ENCODE measurements around the gene EDAR.

The EDAR gene

DNA sequence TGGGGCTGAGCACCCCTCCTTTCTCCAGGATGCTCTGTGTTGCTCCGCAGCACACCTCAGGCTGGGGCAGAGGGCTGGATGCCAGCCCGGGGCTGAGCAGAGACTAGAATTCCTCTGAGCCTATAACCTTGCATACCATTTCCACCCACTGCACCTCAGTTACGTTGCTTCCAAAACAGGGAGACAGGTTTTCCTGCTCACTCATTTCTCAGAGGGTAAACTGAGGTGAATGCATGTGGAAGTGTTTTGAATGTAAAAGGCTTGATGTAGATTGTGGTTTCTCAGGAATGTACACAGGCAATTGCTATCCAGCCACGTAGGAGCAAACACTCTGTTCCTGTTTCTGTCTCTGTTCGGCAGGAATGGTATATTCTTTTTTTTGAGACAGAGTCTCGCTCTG is 45.3 kb downstream of the EDAR start:
- TF ChIP-seq TAF1 (IDR thresholded peaks at IDR 0.05; ENCODE audit: borderline replicate concordance, insufficient read depth, low read length) (no peak), SIN3A (IDR thresholded peaks at IDR 0.05; ENCODE audit: borderline replicate concordance, insufficient read depth, low read length) (no peak), POLR2AphosphoS5 (IDR thresholded peaks at IDR 0.05; ENCODE audit: low read depth, low read length) (no peak), FOXP2 (optimal IDR thresholded peaks at IDR 0.05; ENCODE audit: borderline replicate concordance, extremely low read depth, extremely low read length, insufficient read depth) (no peak)
- TF ChIP-seq, protein P1, sequence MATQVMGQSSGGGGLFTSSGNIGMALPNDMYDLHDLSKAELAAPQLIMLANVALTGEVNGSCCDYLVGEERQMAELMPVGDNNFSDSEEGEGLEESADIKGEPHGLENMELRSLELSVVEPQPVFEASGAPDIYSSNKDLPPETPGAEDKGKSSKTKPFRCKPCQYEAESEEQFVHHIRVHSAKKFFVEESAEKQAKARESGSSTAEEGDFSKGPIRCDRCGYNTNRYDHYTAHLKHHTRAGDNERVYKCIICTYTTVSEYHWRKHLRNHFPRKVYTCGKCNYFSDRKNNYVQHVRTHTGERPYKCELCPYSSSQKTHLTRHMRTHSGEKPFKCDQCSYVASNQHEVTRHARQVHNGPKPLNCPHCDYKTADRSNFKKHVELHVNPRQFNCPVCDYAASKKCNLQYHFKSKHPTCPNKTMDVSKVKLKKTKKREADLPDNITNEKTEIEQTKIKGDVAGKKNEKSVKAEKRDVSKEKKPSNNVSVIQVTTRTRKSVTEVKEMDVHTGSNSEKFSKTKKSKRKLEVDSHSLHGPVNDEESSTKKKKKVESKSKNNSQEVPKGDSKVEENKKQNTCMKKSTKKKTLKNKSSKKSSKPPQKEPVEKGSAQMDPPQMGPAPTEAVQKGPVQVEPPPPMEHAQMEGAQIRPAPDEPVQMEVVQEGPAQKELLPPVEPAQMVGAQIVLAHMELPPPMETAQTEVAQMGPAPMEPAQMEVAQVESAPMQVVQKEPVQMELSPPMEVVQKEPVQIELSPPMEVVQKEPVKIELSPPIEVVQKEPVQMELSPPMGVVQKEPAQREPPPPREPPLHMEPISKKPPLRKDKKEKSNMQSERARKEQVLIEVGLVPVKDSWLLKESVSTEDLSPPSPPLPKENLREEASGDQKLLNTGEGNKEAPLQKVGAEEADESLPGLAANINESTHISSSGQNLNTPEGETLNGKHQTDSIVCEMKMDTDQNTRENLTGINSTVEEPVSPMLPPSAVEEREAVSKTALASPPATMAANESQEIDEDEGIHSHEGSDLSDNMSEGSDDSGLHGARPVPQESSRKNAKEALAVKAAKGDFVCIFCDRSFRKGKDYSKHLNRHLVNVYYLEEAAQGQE (IDR thresholded peaks at IDR 0.05; ENCODE audit: insufficient read depth in 1 of 2, low read depth in 2 of 2, low read length in 2 of 2), result no peak

DNA sequence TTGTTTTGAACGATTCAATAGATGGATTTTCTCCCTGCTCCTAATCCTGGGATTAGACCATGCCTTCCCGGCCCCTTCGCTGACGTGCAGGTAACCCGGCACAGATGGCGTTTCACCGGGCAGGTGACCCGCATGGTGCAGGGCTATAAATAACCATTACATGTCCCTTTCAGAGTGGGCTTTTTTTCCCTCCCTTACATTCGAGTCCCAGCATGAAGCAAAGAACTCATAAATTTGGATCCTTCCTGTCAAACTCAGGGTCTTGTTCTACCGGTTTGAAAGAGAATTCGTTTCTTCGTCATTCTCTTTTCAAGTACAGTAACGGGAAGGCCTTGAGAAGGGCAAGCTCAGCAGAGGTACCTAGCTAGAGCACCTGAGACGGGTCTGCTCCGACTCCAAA is 46.1 kb downstream of the EDAR start:
- TF ChIP-seq, protein P1 (IDR thresholded peaks at IDR 0.05; ENCODE audit: insufficient read depth in 1 of 2, low read depth in 2 of 2, low read length in 2 of 2), result no peak

DNA sequence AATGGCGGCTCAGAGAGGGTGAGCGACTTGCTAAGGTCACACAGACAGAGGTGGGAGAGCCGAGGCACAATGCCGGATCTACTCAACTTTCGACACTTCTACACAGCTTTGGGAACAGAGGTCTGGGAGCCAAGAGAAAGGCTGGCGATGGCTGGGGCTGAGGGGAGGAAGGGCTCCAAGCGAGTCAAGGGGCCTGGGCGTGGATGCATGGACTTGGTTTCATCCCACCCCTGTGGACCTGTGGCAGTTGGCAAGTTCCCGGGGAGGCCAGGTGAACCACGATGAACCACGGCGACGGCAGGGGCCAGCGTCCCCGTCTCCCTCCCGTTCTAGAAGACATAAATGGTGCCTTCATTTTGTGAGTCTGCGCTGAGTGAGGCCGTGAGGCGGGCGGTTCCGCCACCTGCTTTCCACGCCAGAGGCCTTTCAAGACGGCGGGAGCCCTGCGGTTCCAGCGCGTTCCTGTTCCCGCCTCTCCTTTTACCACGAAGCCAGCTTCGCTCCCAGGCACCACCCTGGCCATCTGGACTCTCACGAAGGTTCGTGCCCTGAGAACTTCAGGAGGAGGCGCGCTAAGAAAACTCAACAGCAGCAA is 46.7 kb downstream of the EDAR start:
- no peak for TF ChIP-seq POLR2AphosphoS5 (IDR thresholded peaks at IDR 0.05; ENCODE audit: low read depth, low read length)
- no peak for TF ChIP-seq SIN3A (IDR thresholded peaks at IDR 0.05; ENCODE audit: borderline replicate concordance, insufficient read depth, low read length)
- TF ChIP-seq FOXP2 (optimal IDR thresholded peaks at IDR 0.05; ENCODE audit: borderline replicate concordance, extremely low read depth, extremely low read length, insufficient read depth), result no peak
- no peak for TF ChIP-seq TAF1 (IDR thresholded peaks at IDR 0.05; ENCODE audit: borderline replicate concordance, insufficient read depth, low read length)
- TF ChIP-seq, protein P1 (IDR thresholded peaks at IDR 0.05; ENCODE audit: insufficient read depth in 1 of 2, low read depth in 2 of 2, low read length in 2 of 2), result no peak

DNA sequence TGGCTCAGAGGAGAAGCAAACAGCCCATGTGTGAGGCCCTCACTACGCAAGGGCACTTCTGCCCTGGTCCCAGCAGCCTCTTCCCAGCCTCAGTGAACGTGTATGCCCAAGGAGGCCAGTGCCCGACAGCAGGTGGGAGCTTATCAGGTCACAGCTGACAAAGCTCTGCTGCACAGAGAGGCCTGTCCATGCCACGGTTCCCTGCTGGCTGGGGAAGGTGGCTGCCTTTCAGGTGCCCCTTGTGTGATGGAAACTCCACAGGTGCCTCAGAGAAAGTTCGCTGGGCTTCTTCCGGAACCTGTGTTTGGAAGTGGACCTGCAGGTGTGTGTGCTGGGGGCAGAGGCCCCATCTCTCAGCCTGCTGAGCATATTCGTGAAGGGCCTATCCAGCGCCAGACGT is 47.3 kb downstream of the EDAR start:
- TF ChIP-seq FOXP2 (optimal IDR thresholded peaks at IDR 0.05; ENCODE audit: borderline replicate concordance, extremely low read depth, extremely low read length, insufficient read depth) (no peak), TAF1 (IDR thresholded peaks at IDR 0.05; ENCODE audit: borderline replicate concordance, insufficient read depth, low read length) (no peak), POLR2AphosphoS5 (IDR thresholded peaks at IDR 0.05; ENCODE audit: low read depth, low read length) (no peak), SIN3A (IDR thresholded peaks at IDR 0.05; ENCODE audit: borderline replicate concordance, insufficient read depth, low read length) (no peak)

DNA sequence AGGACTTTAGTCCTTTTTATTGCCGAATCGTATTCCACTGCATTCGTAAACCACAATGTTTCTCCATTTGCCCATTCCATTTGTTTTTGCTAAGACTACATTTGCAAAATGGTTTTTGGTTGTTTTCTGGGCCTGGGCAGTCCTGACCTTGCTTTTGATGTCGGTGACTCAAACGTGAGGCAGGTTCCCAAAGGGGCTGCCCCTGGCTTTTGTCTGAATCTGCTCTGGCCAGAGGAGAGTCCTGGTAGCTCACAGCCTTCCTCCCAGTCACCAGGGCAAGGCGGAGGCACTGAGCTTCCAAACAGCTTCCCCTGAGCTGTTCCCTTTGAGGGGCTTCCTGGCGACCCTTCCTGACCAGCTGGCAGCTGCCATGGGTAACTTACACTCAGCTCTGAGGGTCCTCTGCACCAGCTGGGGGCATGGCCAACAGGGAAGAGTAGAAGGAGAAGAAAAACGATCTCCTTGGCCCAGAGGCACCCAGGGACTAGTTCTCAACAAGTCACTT is 47.8 kb downstream of the EDAR start:
- TF ChIP-seq, protein P1 (IDR thresholded peaks at IDR 0.05; ENCODE audit: insufficient read depth in 1 of 2, low read depth in 2 of 2, low read length in 2 of 2), result no peak
- no peak for TF ChIP-seq SIN3A (IDR thresholded peaks at IDR 0.05; ENCODE audit: borderline replicate concordance, insufficient read depth, low read length)
- TF ChIP-seq TAF1 (IDR thresholded peaks at IDR 0.05; ENCODE audit: borderline replicate concordance, insufficient read depth, low read length), result no peak
- TF ChIP-seq POLR2AphosphoS5 (IDR thresholded peaks at IDR 0.05; ENCODE audit: low read depth, low read length), result no peak
- no peak for TF ChIP-seq FOXP2 (optimal IDR thresholded peaks at IDR 0.05; ENCODE audit: borderline replicate concordance, extremely low read depth, extremely low read length, insufficient read depth)
